ENCODE measurements around the gene EIF2D.

The EIF2D gene

GRCh38 chr1:206577626-206578025 is 34.6 kb downstream of the EIF2D start:
- H3K9me3 ChIP-seq (ENCODE audit: control insufficient read depth, insufficient read depth, low read length), result no peaks in the 10 kb centered on the region
- H3K9ac ChIP-seq (ENCODE audit: low read depth, low read length), result no peak overlapping the region
- no peaks in the 10 kb centered on the region for H3K36me3 ChIP-seq (ENCODE audit: insufficient read depth, low read length)
- no peaks in the 10 kb centered on the region for H3K4me1 ChIP-seq (ENCODE audit: insufficient read depth, low read length)

- Histone ChIP-seq H3K36me3 (ENCODE audit: insufficient read depth, low read length) (no peaks in the 10 kb centered on the region), H3K4me1 (ENCODE audit: insufficient read depth, low read length) (no peaks in the 10 kb centered on the region), H3K9ac (ENCODE audit: low read depth, low read length) (no peak overlapping the region), H3K9me3 (ENCODE audit: control insufficient read depth, insufficient read depth, low read length) (no peaks in the 10 kb centered on the region)
These were observed 36.1 kb downstream of the EIF2D start for GRCh38 chr1:206575894-206576737.

GRCh38 chr1:206575165-206575893 is 36.9 kb downstream of the EIF2D start:
- no peaks in the 10 kb centered on the region for H3K9me3 ChIP-seq (ENCODE audit: control insufficient read depth, insufficient read depth, low read length)
- H3K4me1 ChIP-seq (ENCODE audit: insufficient read depth, low read length), result no peaks in the 10 kb centered on the region
- H3K36me3 ChIP-seq (ENCODE audit: insufficient read depth, low read length), result no peaks in the 10 kb centered on the region
- no peak overlapping the region for H3K9ac ChIP-seq (ENCODE audit: low read depth, low read length)

GRCh38 chr1:206573762-206574161 is 38.5 kb downstream of the EIF2D start:
- Histone ChIP-seq H3K36me3 (ENCODE audit: insufficient read depth, low read length) (no peaks in the 10 kb centered on the region), H3K9me3 (ENCODE audit: control insufficient read depth, insufficient read depth, low read length) (no peaks in the 10 kb centered on the region), H3K4me1 (ENCODE audit: insufficient read depth, low read length) (no peaks in the 10 kb centered on the region), H3K9ac (ENCODE audit: low read depth, low read length) (no peak overlapping the region)

- Histone ChIP-seq H3K9ac (ENCODE audit: low read depth, low read length) (no peak overlapping the region), H3K36me3 (ENCODE audit: insufficient read depth, low read length) (no peaks in the 10 kb centered on the region), H3K4me1 (ENCODE audit: insufficient read depth, low read length) (no peaks in the 10 kb centered on the region), H3K9me3 (ENCODE audit: control insufficient read depth, insufficient read depth, low read length) (no peaks in the 10 kb centered on the region)
These were observed 38.9 kb downstream of the EIF2D start for GRCh38 chr1:206573319-206573718.

- Histone ChIP-seq H3K4me1 (ENCODE audit: insufficient read depth, low read length) (no peaks in the 10 kb centered on the region), H3K9ac (ENCODE audit: low read depth, low read length) (no peak overlapping the region)
These were observed 39.4 kb downstream of the EIF2D start for GRCh38 chr1:206572835-206573234.

GRCh38 chr1:206570529-206570928 is 41.7 kb downstream of the EIF2D start:
- Histone ChIP-seq H3K9me3 (ENCODE audit: control insufficient read depth, insufficient read depth, low read length) (no peaks in the 10 kb centered on the region), H3K4me1 (ENCODE audit: insufficient read depth, low read length) (no peaks in the 10 kb centered on the region), H3K36me3 (ENCODE audit: insufficient read depth, low read length) (no peaks in the 10 kb centered on the region), H3K9ac (ENCODE audit: low read depth, low read length) (no peak overlapping the region)

More at GRCh38 chr1:206572835-206573234, 39.4 kb downstream of the EIF2D start:
- Histone ChIP-seq H3K36me3 (ENCODE audit: insufficient read depth, low read length) (no peaks in the 10 kb centered on the region), H3K9me3 (ENCODE audit: control insufficient read depth, insufficient read depth, low read length) (no peaks in the 10 kb centered on the region)

GRCh38 chr1:206569556-206569955 is 42.7 kb downstream of the EIF2D start:
- Histone ChIP-seq H3K9ac (ENCODE audit: low read depth, low read length) (no peak overlapping the region), H3K36me3 (ENCODE audit: insufficient read depth, low read length) (no peaks in the 10 kb centered on the region), H3K4me1 (ENCODE audit: insufficient read depth, low read length) (no peaks in the 10 kb centered on the region), H3K9me3 (ENCODE audit: control insufficient read depth, insufficient read depth, low read length) (no peaks in the 10 kb centered on the region)

- Histone ChIP-seq H3K9ac (ENCODE audit: low read depth, low read length) (no peak overlapping the region), H3K36me3 (ENCODE audit: insufficient read depth, low read length) (no peaks in the 10 kb centered on the region), H3K9me3 (ENCODE audit: control insufficient read depth, insufficient read depth, low read length) (no peaks in the 10 kb centered on the region), H3K4me1 (ENCODE audit: insufficient read depth, low read length) (no peaks in the 10 kb centered on the region)
These were observed 43.4 kb downstream of the EIF2D start for GRCh38 chr1:206568779-206569352.

GRCh38 chr1:206568256-206568655 is 44.0 kb downstream of the EIF2D start:
- H3K36me3 ChIP-seq (ENCODE audit: insufficient read depth, low read length), result no peaks in the 10 kb centered on the region
- no peak overlapping the region for H3K9ac ChIP-seq (ENCODE audit: low read depth, low read length)
- no peaks in the 10 kb centered on the region for H3K9me3 ChIP-seq (ENCODE audit: control insufficient read depth, insufficient read depth, low read length)
- no peaks in the 10 kb centered on the region for H3K4me1 ChIP-seq (ENCODE audit: insufficient read depth, low read length)

- H3K4me1 ChIP-seq (ENCODE audit: insufficient read depth, low read length), result no peaks in the 10 kb centered on the region
- no peaks in the 10 kb centered on the region for H3K36me3 ChIP-seq (ENCODE audit: insufficient read depth, low read length)
- no peaks in the 10 kb centered on the region for H3K9me3 ChIP-seq (ENCODE audit: control insufficient read depth, insufficient read depth, low read length)
- H3K9ac ChIP-seq (ENCODE audit: low read depth, low read length), result no peak overlapping the region
These were observed 45.3 kb downstream of the EIF2D start for GRCh38 chr1:206566999-206567398.

- Histone ChIP-seq H3K4me1 (ENCODE audit: insufficient read depth, low read length) (no peaks in the 10 kb centered on the region), H3K9ac (ENCODE audit: low read depth, low read length) (no peak overlapping the region), H3K36me3 (ENCODE audit: insufficient read depth, low read length) (no peaks in the 10 kb centered on the region), H3K9me3 (ENCODE audit: control insufficient read depth, insufficient read depth, low read length) (no peaks in the 10 kb centered on the region)
These were observed 46.3 kb downstream of the EIF2D start for GRCh38 chr1:206565995-206566394.

GRCh38 chr1:206563367-206564207 is 48.7 kb downstream of the EIF2D start:
- Histone ChIP-seq H3K4me1 (ENCODE audit: insufficient read depth, low read length) (peaks cover 8% of the 10 kb centered on the region; the same call in 1 of the 2 replicates), H3K36me3 (ENCODE audit: insufficient read depth, low read length) (no peaks in the 10 kb centered on the region), H3K9ac (ENCODE audit: low read depth, low read length) (no peak overlapping the region), H3K9me3 (ENCODE audit: control insufficient read depth, insufficient read depth, low read length) (no peaks in the 10 kb centered on the region)

All from ES-I3 (cell line).